ENCODE results near the gene LRRFIP1.

GRCh38 chr2:237629188-237629534 lies 1.8 kb downstream of the LRRFIP1 start:
- TF ChIP-seq RFX5 (IDR thresholded peaks at IDR 0.05; ENCODE audit: low read depth, low read length) (no peak), TAF1 (IDR thresholded peaks at IDR 0.05; ENCODE audit: borderline replicate concordance, low read depth, low read length) (no peak)
- TF ChIP-seq, protein P1, sequence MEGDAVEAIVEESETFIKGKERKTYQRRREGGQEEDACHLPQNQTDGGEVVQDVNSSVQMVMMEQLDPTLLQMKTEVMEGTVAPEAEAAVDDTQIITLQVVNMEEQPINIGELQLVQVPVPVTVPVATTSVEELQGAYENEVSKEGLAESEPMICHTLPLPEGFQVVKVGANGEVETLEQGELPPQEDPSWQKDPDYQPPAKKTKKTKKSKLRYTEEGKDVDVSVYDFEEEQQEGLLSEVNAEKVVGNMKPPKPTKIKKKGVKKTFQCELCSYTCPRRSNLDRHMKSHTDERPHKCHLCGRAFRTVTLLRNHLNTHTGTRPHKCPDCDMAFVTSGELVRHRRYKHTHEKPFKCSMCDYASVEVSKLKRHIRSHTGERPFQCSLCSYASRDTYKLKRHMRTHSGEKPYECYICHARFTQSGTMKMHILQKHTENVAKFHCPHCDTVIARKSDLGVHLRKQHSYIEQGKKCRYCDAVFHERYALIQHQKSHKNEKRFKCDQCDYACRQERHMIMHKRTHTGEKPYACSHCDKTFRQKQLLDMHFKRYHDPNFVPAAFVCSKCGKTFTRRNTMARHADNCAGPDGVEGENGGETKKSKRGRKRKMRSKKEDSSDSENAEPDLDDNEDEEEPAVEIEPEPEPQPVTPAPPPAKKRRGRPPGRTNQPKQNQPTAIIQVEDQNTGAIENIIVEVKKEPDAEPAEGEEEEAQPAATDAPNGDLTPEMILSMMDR (IDR thresholded peaks at IDR 0.05 in 2 of 3, conservative IDR thresholded peaks at IDR 0.05 in 1 of 3; ENCODE audit: control insufficient read depth in 2 of 3, extremely low read depth in 1 of 3, insufficient read depth in 1 of 3, low read depth in 3 of 3, low read length in 3 of 3): no peak
- TF ChIP-seq, protein P2, sequence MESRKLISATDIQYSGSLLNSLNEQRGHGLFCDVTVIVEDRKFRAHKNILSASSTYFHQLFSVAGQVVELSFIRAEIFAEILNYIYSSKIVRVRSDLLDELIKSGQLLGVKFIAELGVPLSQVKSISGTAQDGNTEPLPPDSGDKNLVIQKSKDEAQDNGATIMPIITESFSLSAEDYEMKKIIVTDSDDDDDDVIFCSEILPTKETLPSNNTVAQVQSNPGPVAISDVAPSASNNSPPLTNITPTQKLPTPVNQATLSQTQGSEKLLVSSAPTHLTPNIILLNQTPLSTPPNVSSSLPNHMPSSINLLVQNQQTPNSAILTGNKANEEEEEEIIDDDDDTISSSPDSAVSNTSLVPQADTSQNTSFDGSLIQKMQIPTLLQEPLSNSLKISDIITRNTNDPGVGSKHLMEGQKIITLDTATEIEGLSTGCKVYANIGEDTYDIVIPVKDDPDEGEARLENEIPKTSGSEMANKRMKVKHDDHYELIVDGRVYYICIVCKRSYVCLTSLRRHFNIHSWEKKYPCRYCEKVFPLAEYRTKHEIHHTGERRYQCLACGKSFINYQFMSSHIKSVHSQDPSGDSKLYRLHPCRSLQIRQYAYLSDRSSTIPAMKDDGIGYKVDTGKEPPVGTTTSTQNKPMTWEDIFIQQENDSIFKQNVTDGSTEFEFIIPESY (IDR thresholded peaks at IDR 0.05): no peak

Measured in GM12878 (cell line).